ENCODE results near the gene PLXNA2. TPM values are rescaled to one million over a fixed set of nuclear protein-coding genes. Genes with fewer than 3 reads are reported as not detected.

The PLXNA2 gene
- total RNA-seq, 6 experiments from 2014 or later: 20.9 to 29.9 (median 28.1) TPM

DNA sequence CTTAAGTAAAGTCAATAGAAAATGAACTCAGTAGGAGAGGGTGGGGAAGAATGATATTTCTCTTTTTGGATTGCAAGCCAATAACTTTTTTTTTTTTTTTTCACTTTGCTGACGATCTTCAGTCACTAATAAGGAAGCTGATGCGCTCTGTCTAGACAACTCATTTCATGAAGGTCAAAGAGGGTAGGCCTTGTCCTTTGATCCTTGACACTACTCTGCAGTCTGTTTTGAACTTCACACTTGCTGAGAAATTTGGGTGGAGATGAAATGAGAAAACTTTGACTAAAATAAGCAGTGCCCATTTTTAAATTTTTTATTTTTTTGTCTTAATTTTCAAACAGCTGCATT is 20.9 kb upstream of the PLXNA2 start:
- Mint-ChIP-seq H3K36me3 (ENCODE audit: low read depth) (peaks cover 4% of the 10 kb centered on the region; the same call in 1 of the 2 replicates), H3K27me3 (ENCODE audit: insufficient read depth) (peaks cover 30% of the 10 kb centered on the region), H3K4me3 (no peak overlapping the region), H3K9me3 (peaks cover 6% of the 10 kb centered on the region), H3K4me1 (ENCODE audit: low read depth) (no peaks in the 10 kb centered on the region), H3K27ac (no peak overlapping the region)
- TF ChIP-seq, protein P1, sequence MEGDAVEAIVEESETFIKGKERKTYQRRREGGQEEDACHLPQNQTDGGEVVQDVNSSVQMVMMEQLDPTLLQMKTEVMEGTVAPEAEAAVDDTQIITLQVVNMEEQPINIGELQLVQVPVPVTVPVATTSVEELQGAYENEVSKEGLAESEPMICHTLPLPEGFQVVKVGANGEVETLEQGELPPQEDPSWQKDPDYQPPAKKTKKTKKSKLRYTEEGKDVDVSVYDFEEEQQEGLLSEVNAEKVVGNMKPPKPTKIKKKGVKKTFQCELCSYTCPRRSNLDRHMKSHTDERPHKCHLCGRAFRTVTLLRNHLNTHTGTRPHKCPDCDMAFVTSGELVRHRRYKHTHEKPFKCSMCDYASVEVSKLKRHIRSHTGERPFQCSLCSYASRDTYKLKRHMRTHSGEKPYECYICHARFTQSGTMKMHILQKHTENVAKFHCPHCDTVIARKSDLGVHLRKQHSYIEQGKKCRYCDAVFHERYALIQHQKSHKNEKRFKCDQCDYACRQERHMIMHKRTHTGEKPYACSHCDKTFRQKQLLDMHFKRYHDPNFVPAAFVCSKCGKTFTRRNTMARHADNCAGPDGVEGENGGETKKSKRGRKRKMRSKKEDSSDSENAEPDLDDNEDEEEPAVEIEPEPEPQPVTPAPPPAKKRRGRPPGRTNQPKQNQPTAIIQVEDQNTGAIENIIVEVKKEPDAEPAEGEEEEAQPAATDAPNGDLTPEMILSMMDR (IDR thresholded peaks at IDR 0.05): no peak
- DNase-seq: no peak

DNA sequence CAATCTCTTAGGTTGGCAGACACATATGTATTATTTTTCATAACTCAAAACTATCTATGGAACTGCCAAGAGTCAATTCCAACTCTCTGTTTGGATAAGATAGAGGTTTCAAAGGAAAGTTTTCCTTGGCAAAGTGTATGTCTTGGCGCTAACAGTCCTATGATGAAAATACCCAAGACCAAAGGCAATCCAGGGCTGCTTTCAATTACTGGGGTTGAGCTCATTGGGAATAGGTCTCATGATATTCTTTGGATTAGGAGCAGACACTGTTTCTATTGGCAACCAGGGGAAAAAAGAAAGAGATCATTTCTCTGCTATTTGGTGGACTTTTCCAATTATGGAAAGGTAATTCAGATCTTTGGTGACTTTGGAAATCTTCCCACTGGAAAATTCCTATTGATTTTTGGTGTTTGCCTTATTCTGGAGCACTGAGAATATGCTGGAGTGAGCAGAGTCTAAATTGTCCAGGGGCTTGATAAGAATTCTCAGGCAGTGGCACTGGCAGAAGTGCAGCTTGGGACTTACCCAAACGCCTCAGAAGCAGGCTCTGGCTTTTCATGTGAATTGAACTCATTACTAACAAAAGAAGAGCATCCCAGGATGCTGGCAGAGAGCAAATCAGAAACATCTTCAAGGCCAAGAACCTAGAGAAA is 20.4 kb upstream of the PLXNA2 start:
- TF ChIP-seq, protein P1 (IDR thresholded peaks at IDR 0.05): no peak
- Mint-ChIP-seq H3K9me3 (peaks cover 11% of the 10 kb centered on the region), H3K4me1 (ENCODE audit: low read depth) (no peaks in the 10 kb centered on the region), H3K36me3 (ENCODE audit: low read depth) (peaks cover 6% of the 10 kb centered on the region; the same call in 1 of the 2 replicates), H3K4me3 (no peak overlapping the region), H3K27ac (no peak overlapping the region), H3K27me3 (ENCODE audit: insufficient read depth) (peaks cover 34% of the 10 kb centered on the region)
- no peak for DNase-seq

DNA sequence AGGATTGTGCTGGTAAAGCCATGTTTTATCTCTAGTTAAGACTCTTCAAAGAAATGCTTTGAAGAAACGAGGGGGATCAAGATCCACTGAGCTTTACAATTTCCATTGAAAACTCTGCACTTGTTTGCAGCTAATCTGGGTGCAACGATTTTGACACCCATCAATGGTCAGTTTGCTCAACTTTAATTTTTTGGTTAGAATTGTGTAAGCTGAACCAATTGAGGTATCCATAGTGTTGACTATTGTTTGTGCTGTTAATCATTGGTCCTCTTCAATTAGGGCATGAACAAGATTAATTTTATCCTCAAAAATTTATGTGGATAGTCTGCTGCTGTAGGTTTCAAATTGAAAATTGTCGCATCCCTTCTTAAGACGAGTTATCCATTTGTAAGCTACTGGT is 17.7 kb upstream of the PLXNA2 start:
- no peak overlapping the region for H3K4me3 Mint-ChIP-seq
- H3K9me3 Mint-ChIP-seq: peaks cover 15% of the 10 kb centered on the region
- TF ChIP-seq, protein P1 (IDR thresholded peaks at IDR 0.05): no peak
- no peak overlapping the region for H3K27ac Mint-ChIP-seq
- peaks cover 10% of the 10 kb centered on the region; the same call in 1 of the 2 replicates for H3K36me3 Mint-ChIP-seq (ENCODE audit: low read depth)
- peaks cover 34% of the 10 kb centered on the region for H3K27me3 Mint-ChIP-seq (ENCODE audit: insufficient read depth)
- no peak for DNase-seq
- H3K4me1 Mint-ChIP-seq (ENCODE audit: low read depth): peaks cover 1% of the 10 kb centered on the region; the same call in 1 of the 2 replicates

DNA sequence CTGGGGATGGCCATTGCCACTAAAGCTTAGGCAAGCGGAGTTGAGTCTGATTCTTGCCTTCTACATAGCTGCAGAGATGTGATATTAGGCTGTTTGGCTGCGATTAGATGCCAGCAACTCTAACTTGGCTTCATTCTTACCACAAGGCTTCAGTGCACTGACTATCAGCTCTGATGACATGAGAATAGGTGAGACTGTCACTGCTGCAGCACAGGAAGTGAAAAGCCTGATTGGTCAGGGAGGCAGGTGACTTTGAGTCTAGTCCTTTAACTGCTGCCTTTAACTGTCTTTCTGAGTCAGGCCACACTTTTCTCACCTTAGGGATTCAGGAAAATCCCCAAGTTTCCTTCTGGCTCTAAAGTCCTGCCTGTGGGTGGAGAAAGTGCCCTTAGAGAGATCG is 14.1 kb upstream of the PLXNA2 start:
- DNase-seq: no peak
- peaks cover 30% of the 10 kb centered on the region for H3K27me3 Mint-ChIP-seq (ENCODE audit: insufficient read depth)
- TF ChIP-seq, protein P1 (IDR thresholded peaks at IDR 0.05): no peak
- H3K9me3 Mint-ChIP-seq: peaks cover 15% of the 10 kb centered on the region
- H3K4me1 Mint-ChIP-seq (ENCODE audit: low read depth): peaks cover 32% of the 10 kb centered on the region
- peaks cover 10% of the 10 kb centered on the region; the same call in 1 of the 2 replicates for H3K36me3 Mint-ChIP-seq (ENCODE audit: low read depth)
- H3K4me3 Mint-ChIP-seq: no peak overlapping the region
- H3K27ac Mint-ChIP-seq: no peak overlapping the region

DNA sequence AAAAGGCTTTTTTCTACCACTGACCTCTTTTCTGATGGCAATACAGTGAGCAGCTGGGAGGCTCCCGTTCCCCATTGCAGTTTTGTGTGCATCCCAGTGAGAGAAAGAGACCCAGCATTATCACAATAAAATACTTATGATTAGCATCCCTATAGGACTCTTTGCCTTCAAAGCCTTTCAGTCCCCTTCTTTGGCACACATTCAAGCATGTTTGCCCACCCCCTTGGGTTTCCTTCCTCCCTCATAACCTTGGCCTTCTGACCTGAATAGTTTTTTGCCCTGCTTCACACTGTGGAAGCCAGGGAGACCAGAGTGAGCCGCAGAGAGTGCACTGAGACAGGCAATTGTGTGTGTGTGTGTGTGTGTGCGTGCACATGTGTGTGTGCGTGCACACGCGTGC is 13.2 kb upstream of the PLXNA2 start:
- Mint-ChIP-seq H3K9me3 (peaks cover 15% of the 10 kb centered on the region), H3K27ac (no peak overlapping the region), H3K4me1 (ENCODE audit: low read depth) (peaks cover 37% of the 10 kb centered on the region), H3K36me3 (ENCODE audit: low read depth) (peaks cover 10% of the 10 kb centered on the region; the same call in 1 of the 2 replicates), H3K4me3 (no peak overlapping the region), H3K27me3 (ENCODE audit: insufficient read depth) (peaks cover 32% of the 10 kb centered on the region)
- DNase-seq: no peak
- TF ChIP-seq, protein P1 (IDR thresholded peaks at IDR 0.05): no peak
